Eye (tissue), 1 donor: ENCODE results near the gene TSKS.
"Not testable (repeated sequence)": the region's sequence is repeated elsewhere in the genome, so short reads cannot be mapped to it uniquely, and the experiment has no call there.

Experiments used
- DNase-seq: peaks from one replicate; pipeline ENCODE4 v3.0.0-alpha.2; 2015

TSKS gene

DNA sequence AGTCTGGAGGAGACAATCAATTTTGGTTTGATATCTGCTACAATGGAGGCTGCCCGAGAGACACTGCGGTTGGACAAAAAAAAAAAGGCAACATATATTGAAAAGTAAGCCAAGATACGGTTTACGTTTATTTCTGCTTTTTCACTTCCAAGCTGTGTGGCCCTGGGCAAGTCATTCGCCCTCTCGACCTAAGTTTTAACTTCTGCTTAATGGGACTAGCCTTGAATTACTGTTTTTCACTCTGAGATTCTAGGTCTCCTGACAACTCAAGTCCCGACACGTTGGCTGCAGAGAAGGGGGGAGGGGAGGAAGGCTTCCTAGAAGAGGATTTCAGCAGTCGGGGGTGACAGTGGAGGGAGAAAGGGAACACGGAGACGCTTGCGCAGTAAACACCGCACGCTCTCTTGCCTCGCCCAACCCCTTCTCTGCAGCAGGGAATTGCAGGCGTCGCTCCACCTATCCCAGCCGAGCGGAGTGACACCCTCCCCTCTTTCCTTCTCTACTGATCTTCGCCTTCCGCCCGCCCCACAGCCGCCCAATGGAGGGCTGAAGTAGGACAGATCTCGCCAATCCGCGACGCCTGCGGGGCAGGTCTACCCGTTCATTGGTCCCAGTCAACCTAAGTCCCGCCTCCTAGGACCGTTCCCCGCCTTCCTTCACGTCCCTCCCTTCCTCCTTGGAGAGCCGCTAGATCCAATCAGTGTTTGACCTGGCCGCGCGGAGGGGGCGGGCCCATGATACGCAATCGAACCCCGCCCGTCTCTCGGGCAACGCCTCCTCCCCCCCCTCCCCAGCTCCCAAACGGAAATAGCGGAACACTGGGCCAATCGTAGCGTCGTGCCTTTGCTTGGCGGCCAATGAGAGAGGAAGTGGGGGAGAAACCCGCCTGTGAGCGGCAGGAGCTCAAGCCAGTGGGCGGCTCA is 3.2 kb upstream of the TSKS start:
- peak; percentile 100 for DNase-seq

- DNase-seq = no peak
These were observed 1.2 kb upstream of the TSKS start for GRCh38 chr19:49764341-49764740.

DNA sequence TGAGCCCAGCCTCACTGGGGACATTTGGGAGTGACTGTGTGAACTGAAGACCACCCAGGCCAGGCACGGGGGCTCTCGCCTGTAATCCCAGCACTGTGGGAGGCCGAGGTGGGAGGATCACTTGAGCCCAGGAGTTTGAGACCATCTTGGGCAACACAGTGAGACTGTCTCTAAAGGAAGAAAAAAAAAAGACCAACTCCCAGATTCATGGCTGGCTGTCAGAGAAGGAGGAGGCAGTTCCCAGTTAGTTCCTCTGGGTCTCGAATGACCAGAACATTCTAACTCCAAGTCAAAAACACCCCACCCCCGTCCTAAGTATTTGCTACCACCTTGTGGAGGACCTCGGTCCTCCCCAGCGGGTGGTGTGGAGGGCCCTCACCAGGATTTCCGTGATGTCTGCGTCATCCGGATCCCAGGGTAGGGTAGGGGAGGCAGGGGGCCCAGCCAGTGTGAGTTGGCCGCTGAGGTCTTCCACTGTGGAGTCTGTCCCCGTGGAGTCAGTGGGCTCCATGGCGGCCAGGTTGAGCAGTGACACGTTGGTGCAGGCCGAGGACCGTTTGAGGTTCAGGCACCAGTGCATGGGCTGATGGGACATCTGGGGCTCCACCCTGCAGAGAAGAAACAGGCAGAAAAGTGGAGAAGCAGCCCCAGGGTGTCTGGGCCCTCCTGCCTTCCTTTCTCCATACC is 1.3 kb downstream of the TSKS start:
- DNase-seq = no peak

DNA sequence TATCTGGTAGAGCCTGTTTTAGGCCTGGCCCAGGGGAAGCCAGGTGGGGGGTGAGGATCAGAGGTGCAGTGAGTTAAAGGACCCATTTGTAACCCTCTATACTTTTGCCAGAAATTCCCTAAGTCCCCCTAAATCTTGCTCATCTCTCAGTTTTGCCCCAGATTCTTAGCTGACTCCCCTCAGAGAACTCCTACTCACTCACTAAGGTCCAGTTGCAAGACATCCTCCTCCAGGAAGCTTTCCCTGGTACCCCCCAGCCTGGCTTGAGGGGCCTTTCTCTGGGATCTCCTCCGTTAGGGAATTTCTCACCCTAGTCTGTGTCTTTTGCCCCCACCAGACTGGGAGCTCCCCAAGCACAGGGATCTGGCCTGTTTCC is 1.9 kb downstream of the TSKS start:
- no peak for DNase-seq

- DNase-seq = no peak
These were observed 4.8 kb downstream of the TSKS start for GRCh38 chr19:49758292-49758691.

- no peak for DNase-seq
These were observed 7.2 kb downstream of the TSKS start for GRCh38 chr19:49755956-49756355.

DNA sequence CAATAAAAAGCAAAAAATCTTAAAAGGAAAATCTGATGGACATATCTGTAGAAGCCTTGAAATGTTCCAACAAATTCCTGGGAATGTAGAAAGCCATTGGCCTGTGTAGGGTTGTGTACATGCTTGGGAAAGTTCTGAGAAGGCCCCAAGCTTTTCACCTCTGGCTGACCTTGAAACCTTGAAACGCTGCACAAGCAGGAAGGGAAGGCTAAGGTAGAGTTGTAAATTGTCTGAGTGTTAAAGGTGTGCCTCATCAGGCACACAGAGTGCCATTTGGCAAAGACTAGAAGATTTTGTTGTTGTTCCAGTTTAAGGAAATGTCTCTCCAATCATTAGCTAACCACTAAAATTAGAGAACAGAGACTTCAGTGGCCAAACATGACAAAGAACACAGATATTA is 10.4 kb downstream of the TSKS start:
- no peak for DNase-seq

- no peak for DNase-seq
These were observed 13.3 kb downstream of the TSKS start for GRCh38 chr19:49749771-49750170.

GRCh38 chr19:49749055-49749716 is 13.9 kb downstream of the TSKS start:
- peak; percentile 19 for DNase-seq

DNA sequence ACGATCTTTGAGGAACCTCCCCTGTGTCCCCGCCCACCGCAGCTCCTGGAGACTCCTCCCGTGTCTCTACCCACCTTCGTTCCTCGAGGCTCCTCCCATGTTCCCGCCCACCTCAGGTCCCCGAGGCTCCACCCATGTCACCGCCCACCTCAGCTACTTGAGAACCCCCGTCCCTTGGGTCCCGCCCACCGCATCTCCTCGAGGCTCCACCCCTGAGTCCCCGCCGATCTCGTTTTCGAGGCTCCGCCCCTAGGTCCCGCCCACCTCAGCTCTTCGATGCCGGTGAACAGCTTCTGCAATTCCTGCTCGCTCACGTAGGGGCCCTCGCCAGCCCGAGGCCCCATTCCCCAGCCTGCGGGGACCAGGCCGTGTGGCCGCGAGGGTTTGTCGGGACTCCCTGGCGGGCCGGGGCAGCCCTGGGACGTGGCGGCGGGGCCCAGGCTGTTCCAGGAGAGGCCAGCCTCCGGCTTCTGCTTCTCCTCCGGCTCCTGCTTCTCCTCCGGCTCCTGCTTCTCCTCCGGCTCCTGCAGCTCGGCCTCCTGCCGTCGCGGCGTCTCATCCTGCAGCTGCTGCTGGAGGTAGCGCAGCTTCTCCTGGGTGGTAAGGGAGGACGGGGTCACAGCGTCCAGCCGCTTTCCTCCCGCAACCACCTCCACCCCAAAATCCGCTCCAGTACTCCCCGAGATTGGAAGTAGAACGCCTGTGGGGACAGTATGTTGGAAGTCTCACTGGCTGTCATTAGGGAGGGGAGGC is 16.7 kb downstream of the TSKS start:
- peak; percentile 38 for DNase-seq

DNA sequence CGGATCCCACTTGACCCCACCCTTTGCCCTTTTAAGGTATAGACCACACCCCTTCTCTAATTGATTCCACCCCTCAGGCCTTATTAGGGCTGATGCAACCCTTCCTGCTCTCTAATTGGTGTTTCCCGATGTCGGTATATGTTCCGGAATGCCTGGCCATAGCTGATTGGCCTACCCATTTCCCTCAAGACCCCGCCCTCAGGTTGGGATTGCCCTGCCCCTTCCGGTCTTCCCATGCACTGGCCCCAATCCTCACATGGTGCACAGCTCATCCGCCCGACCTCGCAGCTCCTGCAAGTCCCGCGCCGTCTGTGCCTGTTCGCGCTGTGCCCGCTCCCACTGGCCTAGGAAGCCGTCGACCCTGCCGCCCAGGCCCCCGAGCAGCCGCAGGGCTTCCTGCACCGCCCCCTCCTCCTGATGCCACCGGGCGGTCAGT is 18.1 kb downstream of the TSKS start:
- no peak for DNase-seq

DNA sequence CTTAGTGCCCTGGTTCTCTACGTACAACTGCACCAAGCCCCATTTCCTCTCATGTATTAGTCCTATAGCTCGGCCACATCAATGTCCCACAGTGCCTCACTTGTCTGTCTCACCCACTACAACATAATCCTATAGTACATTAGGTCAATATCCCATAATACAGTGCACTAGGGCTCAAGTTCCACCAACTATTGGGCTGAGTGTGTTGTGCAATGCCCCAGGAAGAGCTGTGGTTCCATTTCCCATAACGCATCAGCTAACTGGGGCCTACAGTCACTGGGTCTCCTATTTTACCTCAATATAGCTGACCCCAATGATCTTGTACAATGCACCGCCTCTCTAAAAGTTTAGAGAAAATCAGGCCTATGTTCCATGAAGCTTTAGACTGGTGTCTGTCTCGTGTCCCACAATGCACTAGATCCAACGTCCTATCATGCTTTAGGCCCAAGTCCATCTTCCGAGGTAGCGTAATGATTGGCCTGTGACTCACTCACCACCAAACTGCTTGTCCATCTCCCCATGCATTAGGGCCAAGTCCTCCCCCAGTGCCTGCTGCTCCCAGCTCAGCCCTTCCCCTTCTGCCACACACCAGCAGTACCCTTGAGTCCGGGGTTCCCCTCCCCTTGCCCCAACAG is 21.8 kb downstream of the TSKS start:
- DNase-seq = no peak

DNA sequence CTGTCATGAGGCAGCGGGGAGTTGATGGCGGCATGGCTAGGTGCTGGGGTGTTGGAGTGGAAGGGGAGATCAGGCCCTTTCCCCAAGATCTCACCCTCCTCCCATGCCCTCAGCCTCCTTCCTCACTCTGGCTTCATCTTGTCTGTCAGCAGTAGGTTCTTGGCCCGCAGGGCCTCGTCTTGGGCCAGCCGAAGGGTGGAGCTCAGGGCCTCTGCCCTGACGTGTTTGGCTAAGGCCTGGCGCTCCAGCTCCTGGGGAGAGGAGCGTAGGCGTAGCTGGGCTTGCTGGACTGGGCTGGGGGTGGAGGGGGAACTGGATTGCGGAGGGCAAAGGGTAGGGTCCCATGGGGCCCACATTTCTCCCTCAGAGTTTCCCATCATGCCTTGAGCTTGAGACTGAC is 23.2 kb downstream of the TSKS start:
- DNase-seq = no peak

DNA sequence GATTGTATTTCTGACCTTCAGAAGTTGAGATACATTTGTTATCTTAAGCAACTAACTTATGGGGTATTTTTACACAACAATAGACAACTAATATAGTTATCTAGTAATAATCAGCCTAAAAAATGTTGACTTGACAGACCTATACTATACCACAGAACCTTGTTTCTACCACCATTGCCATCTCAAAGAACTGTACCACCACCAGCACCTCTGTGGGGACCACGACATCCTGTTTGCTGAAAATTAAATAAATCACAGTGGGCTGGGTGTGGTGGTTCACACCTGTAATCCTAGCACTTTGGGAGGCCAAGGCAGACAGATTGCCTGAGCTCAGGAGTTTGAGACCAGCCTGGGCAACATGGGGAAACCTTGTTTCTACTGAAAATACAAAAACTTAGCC is 24.0 kb downstream of the TSKS start:
- DNase-seq = no peak

DNA sequence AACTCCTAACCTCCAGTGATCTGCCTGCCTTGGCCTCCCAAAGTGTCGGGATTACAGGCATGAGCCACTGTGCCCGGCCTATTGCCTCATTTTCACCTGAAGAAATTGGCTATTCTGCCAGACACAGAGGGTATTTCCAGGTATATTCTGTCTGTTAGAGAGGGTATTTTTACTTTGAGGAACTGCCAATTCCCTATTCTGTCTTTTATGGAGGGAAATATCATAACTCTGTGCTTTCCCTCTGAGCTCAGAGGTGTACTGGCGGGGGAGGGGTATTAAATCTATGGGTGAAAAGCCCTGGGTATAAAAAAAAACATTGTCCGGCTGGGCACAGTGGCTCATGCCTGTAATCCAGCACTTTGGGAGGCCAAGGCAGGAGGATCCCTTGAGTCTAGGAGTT is 24.8 kb downstream of the TSKS start:
- DNase-seq = no peak

GRCh38 chr19:49730166-49730565 is 32.9 kb downstream of the TSKS start:
- no peak for DNase-seq

DNA sequence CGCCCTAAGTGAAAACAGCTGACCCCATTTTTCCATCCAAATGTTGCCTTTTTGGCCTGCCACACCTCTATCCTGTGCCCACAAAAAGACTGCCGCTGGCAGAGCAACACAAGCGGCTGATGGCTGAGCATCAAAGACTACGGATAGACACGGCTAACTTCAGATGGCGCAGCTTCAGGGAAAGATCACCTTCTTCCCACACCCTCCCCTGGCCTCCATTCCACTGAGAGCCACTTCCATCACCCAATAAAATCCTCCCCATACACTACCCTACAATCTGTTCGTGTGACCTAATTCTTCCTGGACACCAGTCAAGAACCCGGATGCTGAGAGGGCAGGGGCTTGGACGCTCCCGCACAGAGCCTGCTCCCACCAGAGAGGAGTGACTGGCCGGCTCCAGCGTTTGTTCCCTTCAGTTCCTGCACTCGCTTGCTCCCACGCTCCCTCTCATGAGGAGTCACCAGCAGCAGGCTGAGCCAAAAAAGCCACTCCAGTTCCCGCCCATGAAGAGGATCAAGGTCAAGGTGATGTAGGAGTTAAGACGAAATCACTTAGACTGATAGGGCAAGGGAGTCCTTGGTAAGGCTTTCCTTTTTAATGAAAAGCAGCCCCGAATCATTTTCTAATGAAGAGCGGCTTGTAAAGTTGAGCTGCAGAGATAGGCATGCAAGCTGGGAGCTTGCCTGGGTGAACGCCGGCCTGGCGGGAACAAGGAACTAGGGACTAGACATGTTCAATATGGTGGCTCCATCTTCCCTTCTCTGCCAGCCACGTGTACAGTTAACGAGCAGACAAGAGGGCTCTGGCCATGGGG is 35.7 kb downstream of the TSKS start:
- DNase-seq = peak; percentile 18

- not testable (repeated sequence) for DNase-seq
These were observed 43.7 kb downstream of the TSKS start for GRCh38 chr19:49719420-49719819.

- no peak for DNase-seq
These were observed 44.1 kb downstream of the TSKS start for GRCh38 chr19:49718991-49719390.

DNA sequence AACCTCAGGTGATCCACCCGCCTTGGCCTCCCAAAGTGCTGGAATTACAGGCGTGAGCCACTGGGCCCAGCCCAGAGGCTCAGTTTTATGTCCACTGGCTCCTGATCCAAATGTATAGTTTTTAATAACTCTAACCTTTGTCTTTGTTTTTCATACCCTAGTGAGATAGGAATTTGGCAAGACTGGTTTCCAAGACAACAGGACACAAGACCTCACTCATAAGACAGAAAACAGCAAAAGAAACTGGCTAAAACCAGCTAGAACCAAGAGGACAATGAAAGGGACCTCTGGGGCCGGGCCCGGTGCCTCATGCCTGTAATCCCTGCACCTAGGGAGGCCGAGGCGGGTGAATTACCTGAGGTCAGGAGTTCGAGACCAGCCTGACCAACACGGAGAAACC is 44.6 kb downstream of the TSKS start:
- peak; percentile 34 for DNase-seq

GRCh38 chr19:49716154-49716553 is 47.0 kb downstream of the TSKS start:
- DNase-seq = no peak
